ENCODE data around the gene TOR4A.

The TOR4A gene

DNA sequence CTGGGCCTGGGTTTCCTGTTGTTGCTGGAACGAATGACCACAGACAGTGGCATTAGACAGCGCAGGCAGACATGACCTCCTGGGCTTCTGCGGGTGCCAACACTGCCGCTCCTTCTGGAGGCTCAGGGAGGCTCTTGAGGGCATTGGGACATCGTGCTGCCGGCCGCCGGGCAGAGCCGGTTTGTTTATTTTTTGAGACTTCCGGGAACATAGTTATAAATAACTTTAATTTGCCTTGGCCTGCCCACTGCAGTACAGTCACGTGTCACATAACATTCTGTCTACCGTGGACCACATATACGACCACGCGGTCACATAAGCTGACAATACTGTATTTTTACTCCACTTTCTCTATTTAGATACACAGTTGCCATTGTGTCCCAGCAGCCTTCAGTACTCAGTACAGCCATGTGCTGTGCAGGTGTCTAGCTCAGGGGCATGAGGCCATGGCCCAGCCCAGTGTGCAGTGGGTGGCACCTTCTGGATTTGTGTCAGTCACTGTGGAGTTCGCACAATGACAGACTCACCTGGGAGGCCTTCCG, 8.2 kb upstream of the TOR4A start:
- intact Hi-C loops (cut with DNase I), result no loop called here
- DNase-seq, result peak in 1 of 10 donors; percentile 72

DNA sequence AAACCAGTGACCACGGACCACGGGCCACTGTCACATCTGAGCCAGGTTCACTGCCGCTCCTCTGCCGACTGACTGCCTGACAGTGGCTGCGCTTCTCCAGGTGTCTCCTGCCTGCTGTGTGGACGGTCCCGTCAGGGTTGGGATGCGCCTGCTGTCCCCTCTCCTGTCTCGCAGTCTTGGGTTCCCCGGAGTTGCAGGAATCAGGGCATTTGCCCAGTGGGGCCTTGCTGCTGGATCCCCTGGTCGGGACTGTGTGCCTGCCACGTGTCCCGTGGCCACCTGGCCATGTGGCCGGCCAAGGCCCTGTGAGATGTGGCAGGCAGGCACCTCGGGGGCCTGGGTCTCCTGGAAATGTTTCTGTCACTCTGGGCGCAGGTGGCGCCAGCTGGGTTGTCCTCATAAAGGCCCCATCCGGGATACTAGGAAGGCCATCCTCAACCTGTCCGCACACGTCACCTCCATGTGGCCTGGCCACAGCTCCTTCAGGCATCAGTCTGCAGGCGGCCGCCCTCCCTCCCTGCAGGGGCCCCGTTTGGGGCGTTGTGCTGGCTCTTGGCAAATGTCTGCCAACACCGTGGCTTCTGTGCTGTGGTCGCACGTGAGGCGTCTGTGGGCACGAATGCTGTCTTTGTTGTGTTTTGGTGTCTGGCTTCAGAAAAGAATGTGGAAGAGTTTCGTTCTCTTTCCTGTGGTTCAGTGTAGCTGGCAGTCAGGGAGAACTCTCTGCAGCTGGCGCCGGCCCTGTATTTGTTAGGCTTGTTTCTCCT, 6.4 kb upstream of the TOR4A start:
- peak in 1 of 10 donors; percentile 79 for DNase-seq

DNA sequence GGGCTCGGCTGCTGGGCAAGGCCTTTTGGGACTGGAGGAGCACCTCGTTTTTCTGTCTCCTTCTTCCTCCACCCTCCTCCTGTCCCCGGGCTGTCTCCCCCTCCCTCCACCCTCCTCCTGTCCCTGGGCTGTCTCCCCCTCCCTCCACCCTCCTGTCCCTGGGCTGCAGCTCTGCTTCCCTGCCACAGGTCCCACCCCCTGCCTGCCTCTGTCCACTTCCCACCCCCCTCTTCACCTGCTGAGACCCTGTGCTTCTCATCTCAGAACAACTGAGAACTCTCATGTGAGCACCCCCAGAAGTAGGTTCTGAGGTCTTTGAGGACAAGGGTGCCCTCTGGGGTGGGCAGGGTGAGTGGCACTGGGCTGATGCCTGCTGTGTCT, 5.8 kb upstream of the TOR4A start:
- DNase-seq, result no peak
- intact Hi-C loops (cut with DNase I), result no loop called here

More for the DNA sequence above, 6.4 kb upstream of the TOR4A start:
- intact Hi-C loops (cut with DNase I), result no loop called here

DNA sequence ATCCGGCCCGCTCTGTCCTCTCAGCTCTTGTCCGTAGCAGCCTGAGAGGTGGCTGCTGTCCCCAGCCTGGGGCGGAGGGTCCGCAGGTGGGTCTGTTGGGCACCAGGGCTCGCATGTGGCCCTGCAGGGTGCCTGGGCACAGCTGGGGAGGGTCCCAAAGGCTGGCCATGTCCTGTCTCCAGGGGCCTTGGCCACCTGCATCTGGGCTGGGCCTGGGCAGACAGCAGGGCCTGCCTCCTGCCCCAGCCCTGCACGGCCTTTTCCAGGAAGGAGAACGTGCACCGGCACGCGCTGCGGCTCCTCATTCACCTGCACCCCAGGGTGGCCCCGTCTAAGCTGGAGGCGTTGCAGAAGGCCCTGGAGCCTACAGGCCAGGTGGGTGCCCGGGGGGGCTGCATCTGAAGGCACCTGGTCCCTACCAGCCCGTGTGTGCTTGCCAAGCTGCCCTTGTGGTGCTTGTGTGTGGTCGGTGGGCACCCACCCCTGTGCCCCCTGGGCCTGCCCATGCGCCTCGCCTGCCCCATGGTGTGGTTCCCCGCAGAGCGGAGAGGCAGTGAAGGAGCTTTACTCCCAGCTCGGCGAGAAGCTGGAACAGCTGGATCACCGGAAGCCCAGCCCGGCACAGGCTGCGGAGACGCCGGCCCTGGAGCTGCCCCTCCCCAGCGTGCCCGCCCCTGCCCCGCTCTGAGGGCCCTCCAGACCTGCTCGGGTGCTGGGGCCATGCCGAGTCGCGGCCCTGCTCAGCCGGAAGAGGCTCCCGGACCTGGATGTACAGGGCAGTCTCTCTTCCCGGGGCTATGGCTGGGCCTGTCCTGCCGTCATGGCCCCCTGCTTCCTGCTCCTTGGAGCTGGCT, 5.1 kb upstream of the TOR4A start:
- intact Hi-C loops (cut with DNase I), result no loop called here
- peak in 1 of 10 donors; percentile 74 for DNase-seq

DNA sequence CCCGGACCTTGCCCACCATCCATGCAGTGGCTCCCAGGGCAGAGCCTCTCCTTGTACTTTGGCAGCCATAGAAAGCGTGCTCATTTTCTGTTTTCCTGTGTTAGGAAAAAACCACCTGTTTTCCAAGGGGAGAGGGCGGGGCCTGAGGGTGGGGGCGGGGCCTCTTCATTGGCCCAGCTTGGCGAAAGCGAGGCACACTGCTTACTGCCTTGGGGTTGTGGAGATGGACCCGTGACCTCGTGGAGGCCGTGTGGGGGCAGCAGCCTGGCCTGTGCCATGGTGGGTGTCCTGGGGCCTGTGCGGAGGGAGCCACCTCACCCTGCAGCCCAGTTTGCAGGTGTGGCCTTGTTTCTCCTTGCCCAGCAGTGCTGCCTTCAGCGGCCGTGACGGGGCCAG, 4.4 kb upstream of the TOR4A start:
- intact Hi-C loops (cut with DNase I), result no loop called here
- DNase-seq, result peak in 1 of 10 donors; percentile 44

DNA sequence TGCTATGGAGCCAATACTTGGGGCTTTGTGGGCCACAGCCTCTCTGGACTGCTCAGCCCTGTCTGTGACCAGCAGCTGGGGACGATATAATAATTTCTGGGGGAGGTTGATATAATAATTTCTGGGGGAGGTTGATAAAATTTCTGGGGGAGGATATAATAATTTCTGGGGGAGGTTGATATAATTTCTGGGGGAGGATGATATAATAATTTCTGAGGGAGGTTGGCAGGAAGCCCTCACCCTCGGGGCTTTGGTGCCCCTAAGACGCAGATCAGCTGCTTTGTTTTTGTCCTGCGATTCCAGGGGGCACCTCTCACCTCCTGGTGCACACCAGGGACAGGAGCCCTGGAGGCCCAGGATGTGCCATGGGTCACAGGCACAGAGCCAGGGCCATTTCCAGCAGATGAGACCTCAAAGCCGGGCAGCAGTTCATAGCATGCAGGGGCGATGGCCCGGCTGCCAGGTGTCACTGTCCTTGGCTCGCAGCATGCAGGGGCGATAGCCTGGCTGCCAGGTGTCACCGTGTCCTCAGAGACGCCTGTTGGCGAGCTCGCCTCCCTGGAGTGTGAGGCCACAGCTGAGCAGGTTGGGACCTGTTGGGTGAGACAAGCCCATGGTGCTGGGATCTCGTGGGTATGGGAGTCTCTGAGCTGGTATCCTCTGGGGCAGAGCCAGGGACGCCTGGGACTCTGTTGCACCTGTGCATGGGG, 3.8 kb upstream of the TOR4A start:
- DNase-seq, result peak in 1 of 10 donors; percentile 81
- intact Hi-C loops (cut with DNase I), result no loop called here

DNA sequence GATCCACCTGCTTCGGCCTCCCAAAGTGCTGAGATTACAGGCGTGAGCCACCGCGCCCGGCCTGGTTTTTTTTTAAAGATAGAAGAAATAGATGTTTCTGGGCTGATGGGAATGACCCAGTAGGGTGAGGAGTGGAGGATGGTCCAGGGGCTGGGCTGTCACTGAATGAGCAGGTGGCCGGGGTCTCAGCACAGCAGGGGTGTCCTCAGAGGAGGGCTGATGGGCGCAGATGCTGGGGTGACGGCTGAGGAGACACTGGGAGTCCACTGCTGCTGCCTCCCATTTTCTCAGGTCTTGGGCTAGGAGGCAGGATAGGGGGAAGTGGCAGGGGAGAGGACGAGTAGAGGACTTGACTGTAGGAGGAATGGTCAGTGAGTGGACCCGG, 2.3 kb upstream of the TOR4A start:
- intact Hi-C loops (cut with DNase I), result no loop called here
- DNase-seq, result peak in 1 of 10 donors; percentile 56

DNA sequence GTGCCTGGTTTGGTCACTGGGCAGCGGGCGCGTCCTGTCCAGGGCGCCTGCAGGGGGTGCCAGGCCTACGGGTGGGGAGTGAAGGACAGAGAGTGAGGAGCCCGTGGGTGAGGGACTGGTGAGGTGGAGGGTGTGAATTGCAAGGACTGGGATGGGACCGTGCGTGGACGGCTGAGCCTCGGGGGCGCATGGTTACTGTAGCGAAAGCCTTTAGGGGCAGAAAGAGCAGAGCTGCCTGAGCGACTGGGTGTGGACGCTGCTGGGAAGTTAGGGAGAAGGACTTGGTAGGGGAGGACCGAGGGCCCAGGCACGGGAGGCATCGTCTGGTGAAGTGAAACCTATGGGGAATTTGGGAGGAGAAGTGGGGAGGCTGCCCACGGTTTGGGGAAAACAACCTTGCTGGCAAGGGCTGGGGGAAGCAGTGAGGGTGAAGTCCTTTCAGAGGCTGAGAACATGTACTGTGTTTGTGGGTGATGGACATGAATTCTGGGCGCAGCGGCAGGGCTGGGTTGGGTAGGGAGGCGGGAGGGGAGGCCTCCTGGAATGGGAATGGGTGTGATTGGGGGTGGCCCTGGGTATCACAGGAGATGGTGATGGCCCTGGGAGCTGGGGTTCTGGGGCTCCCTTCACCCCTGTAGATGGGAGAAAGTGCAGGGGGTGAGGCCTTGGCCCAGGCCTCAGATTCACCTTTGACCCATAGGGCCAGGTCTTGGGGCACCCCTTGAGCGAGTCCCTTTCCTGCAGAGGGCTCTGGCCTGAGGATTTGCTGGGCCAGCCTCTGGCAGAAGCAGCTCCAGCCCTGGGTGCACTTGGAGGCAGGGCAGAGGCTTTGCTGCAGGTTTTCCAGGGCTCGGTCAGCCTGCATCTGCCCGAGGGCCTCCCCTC, 1.7 kb upstream of the TOR4A start:
- intact Hi-C loops (cut with DNase I), result no loop called here
- DNase-seq, result peak in 1 of 10 donors; percentile 74

DNA sequence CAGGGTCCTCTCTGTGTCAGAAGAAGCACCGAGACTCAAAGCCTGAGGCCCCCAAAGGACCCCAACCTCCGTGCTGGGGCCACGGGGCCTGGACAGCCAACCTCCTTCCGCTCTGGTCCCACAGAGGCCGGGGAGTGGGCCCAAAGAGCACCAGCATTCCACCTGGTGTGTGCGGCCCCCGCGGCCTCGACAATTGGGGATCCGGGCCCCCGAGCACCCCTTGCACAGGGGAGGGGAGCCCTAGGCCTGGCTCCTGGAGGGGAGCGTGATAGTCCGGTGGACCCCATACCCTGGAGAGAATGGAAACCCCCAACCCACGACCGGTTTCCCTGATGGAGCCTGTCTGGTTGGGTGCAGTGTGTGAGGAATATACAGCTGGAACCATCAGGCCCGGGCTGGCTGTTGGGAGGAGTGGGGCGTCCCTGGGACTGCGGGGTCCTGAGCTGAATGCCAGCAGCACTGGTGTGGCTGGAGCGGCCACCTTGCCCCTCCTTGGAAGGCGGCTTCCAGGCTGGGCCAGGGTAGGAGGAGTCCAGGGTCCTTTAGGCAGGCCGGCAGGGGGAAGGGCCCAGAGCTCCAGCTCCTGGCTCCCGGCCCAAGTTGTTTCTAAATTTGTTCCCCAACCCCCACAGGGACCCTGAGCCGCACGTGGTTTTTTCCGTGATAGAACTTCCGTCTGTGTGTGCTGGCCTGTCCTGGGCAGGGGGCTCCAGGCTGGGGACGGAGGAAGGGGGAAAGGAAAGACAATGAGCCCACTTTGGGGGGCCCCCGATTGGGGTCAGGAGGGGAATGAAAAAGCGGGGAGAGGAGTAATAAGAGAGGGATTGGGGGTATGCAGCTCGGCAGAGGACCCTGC, 825 bp upstream of the TOR4A start:
- DNase-seq, result peak in 2 of 10 donors; percentile 16 to 82
- intact Hi-C loops (cut with DNase I), result no loop called here

DNA sequence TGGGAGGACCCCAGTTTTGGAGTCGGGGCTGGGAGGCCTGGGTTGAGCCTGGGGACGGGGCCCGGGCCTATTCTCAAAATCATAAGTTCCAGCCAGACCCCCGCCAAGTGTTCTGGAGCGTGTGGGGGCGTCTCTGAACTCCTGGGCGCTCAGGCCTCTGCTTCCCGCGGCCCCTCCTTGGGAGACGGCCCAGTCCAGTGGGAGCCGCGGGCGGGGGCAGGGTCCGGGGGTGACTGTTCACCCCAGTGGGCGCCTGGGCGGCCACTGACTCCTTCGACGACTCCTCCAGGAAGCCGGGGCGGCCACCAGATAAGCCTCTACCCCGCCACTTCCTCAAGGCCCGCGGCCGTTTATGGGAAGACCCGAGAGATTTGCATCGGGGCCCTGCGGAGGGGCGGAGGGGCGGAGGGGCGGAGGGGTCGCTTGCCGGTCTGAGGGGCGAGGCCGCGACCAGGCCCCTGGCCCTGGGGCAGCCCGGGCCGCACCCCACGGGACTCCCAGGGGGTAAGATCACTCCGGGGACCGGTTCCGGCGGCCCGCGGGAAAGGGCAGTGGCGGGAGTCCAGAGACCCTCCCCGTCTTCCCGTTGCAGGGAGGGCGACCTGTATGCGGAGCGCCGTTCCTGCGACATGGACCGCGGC, 655 bp downstream of the TOR4A start:
- intact Hi-C loops (cut with DNase I), result no loop called here

DNA sequence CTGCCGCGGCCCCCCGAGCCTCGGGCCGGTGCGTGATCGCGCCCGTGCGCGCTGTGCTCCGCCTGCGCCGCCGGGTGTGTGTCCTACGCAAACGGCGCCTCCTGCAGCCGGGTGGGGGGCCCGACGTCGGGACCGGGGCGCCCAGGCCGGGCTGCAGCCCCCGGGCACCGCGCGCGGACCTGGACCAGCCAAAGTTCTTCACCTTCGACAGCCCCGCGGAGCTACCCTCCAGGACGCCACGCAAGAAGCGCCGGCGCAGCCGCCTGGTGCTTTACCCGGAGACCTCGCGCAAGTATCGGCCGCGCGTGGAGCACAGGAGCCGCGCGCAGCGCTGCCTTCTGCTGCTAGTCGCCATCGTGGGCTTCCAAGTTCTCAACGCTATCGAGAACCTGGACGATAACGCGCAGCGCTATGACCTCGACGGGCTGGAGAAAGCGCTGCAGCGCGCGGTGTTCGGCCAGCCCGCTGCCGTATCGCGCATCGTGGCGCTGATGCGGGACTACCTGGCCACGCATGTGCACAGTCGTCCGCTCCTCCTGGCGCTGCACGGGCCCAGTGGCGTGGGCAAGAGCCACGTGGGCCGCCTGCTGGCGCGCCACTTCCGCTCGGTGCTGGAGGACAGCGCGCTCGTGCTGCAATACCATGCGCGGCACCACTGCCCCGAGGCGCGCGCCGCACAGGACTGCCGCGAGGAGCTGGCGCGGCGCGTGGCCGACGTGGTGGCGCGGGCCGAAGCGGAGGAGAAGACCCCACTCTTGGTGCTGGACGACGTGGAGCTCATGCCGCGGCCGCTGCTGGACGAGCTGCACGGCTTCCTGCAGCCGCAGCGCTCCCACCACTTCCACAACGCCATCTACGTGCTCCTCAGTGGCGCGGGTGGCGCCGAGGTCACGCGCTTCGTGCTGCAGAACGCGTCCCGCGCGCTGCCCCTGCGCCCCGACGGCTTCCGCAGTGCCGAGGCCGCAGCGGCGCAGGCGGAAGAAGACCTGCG, 1.5 kb downstream of the TOR4A start:
- peak in 1 of 10 donors; percentile 81 for DNase-seq
- intact Hi-C loops (cut with DNase I), result no loop called here

More for the DNA sequence above, 655 bp downstream of the TOR4A start:
- peak in 1 of 10 donors; percentile 69 for DNase-seq

DNA sequence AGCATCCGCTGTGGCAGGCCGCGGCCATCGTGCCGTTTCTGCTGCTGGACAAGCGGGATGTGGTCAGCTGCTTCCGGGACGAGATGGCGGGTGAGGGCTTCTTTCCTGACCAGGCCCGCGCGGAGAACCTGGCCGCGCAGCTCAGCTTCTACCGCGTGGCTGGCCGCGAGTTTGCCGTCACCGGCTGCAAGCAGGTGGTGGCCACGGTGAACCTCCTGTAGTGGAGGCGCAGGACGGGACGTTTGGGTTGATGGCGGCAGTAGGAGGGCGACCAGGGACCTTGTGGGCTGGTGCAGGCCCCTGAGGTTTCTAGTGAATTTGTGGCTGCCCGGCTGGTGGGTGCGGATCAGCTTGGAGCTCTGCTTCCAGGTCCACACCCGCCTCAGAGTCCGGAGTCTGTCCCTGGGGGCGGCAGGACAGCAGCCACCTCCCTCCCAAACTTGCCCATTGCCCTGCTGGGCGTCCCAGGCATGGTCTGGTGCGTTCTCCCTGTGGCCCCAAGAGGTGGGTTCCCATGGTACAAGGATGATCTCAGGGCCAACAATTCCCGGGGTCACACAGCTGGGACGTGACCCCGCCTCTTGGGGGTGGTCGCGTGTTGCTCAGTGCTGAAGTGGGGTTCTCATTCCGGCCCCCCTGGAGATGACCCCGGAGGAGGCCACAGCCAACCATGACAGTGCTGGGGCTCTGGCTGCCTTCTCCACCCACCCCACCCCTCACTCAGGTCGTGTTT, 2.4 kb downstream of the TOR4A start:
- DNase-seq, result peak in 1 of 10 donors; percentile 80
- intact Hi-C loops (cut with DNase I), result no loop called here

DNA sequence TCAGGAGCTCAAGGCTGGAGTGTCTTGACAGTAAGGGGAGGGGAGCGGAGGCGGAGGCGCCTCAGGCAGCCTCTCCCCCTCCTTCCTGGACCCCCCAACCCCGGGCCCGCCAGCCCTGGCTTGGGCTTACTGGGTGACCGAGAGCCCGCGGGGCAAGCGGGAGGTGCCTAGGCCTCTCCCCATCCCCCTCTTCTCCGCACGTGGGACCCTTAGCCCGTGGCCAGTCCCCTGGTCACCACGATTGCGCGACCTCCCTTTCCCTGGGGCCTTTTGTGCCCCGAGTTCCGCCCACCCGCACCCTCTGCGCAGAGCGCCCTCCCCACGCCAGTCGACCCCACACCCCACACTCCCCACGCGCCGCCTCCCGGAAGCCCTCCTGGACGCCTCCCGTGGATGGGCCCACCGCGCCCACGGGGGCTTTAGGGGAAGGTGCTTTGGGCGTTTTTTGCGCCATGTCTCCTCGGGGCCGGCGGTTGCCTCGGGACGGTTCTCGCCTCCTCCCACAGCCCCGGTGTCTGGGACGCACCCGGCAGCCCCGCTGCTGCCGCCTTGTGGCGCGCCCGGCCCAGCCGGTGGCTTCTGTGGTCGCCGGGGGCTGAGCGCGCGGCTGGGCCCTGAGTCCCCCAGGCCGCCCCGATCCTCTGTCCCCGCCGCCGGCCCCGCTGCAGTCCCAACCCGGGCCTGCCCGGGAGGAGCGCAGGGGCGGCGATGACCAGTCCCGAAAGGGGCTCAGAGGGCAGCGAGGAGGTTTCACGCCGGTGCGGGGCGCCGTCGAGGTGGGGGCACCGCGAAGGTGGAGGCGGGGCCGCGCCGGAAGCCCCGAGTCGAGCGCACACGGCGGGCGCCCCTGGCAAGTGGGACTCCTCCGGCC, 3.2 kb downstream of the TOR4A start:
- intact Hi-C loops (cut with DNase I), result no loop called here
- DNase-seq, result peak in 1 of 10 donors; percentile 72

DNA sequence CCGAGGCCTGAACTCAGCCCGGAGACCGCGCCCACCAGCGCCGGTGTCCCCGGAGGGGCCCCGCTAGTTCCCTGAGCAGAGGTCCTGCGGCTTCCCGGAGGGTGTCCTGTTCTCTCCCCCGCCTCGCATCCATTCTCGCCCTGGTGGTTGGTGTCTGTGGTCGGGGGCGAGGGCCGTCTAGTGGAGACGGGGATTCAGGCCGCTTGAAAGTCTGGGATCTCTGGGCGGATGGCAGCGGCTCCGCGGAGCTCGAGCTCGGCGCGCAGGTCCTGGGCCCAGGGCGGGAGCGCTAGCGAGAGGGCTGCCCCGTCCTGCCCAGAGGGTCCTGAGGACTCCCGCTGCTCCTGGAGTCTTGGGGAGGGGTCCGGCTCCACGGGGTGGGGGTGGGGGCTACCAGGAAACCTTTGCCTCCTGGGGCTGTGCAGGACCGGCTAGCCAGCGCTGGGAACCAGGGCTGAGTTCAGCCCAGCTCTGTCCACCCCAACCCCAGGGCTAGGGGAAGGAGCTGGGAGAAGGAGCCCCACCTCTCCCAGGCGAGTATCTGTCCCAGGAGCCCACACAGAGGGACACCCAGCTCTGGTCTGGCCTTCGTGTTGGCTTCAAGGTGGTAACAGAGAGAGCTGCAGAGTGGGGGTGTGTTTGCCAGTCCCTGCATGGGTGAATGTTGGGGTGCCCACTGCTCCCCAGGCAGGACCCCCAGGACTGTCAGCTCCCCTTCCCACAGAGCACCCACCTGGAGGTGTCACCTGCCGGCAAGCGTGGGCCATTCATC, 4.0 kb downstream of the TOR4A start:
- peak in 1 of 10 donors; percentile 76 for DNase-seq

DNA sequence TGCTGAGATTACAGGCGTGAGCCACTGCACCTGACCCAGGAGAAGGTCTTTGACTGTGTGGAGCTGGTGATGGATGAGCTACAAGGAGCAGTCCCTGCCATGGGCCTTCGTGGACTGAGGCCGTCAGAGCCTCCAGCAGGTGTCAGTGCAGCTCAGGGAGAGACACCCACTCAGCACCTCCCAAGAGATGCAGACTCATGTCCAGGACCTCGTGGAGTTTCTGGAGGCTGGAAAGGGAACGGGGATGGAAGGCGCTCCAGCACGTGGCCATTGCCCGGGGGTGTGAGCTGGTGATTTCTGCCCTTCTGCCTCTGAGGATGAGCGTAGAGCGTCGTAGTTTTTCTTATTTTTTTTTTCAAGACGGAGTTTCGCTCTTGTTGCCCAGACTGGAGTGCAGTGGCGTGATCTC, 9.5 kb downstream of the TOR4A start:
- intact Hi-C loops (cut with DNase I), result no loop called here
- peak in 1 of 10 donors; percentile 84 for DNase-seq

More for the DNA sequence above, 4.0 kb downstream of the TOR4A start:
- intact Hi-C loops (cut with DNase I), result no loop called here
